Chondrocyte (in vitro differentiated cells): ENCODE data around the gene NEIL3. TPM values are rescaled to one million over a fixed set of nuclear protein-coding genes. Genes with fewer than 3 reads are reported as not detected.

Source experiments
- DNase-seq: peaks from one replicate; pipeline ENCODE4 v3.0.0; 2021; ENCODE audit warnings: mixed read lengths, low spot score
- H3K27ac Mint-ChIP-seq: one replicate; pipeline ENCODE4 v1.8.0; 2021; ENCODE audit warnings: mild to moderate bottlenecking, moderate library complexity, mixed read lengths; ENCODE audit not compliant: unreplicated experiment
- H3K27me3 Mint-ChIP-seq: 2 replicates; pipeline ENCODE4 v1.8.0; 2021; ENCODE audit warnings: low read depth, mixed read lengths
- H3K36me3 Mint-ChIP-seq: 2 replicates; pipeline ENCODE4 v1.8.0; 2021; ENCODE audit warnings: low read depth, mixed read lengths
- H3K4me1 Mint-ChIP-seq: 2 replicates; pipeline ENCODE4 v1.8.0; 2021; ENCODE audit warnings: low read depth, mild to moderate bottlenecking, mixed read lengths
- H3K4me3 Mint-ChIP-seq: one replicate; pipeline ENCODE4 v1.8.0; 2021; ENCODE audit warnings: mild to moderate bottlenecking, moderate library complexity, mixed read lengths; ENCODE audit not compliant: unreplicated experiment
- H3K9me3 Mint-ChIP-seq: 2 replicates; pipeline ENCODE4 v1.8.0; 2021; ENCODE audit warnings: low read depth, mixed read lengths
- CTCF ChIP-seq: fragments of 200-600 bp; sonication (generic); IDR thresholded peaks from 2 replicates; pipeline ENCODE4 v1.5.0; 2021; ENCODE audit warnings: antibody characterized with exemption, mild to moderate bottlenecking, moderate library complexity
- total RNA-seq: library from RNA; stranded (reverse); gene quantifications from 3 replicates; pipeline ENCODE4 v1.2.1, GENCODE V29; 2021

The NEIL3 gene
- total RNA-seq, 1 donor from 2014 or later = 1.5 TPM

GRCh38 chr4:177311589-177311988, 1.9 kb downstream of the NEIL3 start:
- Mint-ChIP-seq H3K9me3 (no peaks in the 10 kb centered on the region), H3K4me1 (peaks cover 12% of the 10 kb centered on the region)
- TF ChIP-seq CTCF = no peak

DNA sequence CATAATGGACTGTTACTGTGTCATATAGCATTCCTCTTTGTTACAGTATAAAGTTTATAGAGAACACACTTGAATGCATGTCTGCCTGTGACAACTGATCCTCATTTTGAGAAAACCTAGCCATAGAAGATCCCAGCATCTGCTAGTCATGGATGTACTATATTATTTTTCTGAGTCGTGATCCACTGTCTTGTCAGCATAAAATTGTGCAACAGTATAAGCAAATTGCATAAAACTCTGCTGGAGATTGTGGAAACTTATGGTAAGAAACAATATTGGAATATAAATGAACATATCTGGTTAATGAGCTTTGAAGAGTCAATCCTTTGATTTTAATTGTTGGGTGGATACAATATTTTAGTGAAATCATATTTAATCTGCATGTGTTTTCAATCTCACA, 3.6 kb downstream of the NEIL3 start:
- H3K9me3 Mint-ChIP-seq = no peaks in the 10 kb centered on the region
- H3K27me3 Mint-ChIP-seq = no peaks in the 10 kb centered on the region
- H3K27ac Mint-ChIP-seq = no peak overlapping the region
- H3K4me3 Mint-ChIP-seq = no peak overlapping the region
- peaks cover 15% of the 10 kb centered on the region for H3K4me1 Mint-ChIP-seq
- H3K36me3 Mint-ChIP-seq = no peaks in the 10 kb centered on the region
- TF ChIP-seq CTCF = no peak
- no peak for DNase-seq

More at GRCh38 chr4:177311589-177311988, 1.9 kb downstream of the NEIL3 start:
- H3K27me3 Mint-ChIP-seq = no peaks in the 10 kb centered on the region
- H3K36me3 Mint-ChIP-seq = no peaks in the 10 kb centered on the region
- H3K27ac Mint-ChIP-seq = no peak overlapping the region
- DNase-seq = no peak
- no peak overlapping the region for H3K4me3 Mint-ChIP-seq

DNA sequence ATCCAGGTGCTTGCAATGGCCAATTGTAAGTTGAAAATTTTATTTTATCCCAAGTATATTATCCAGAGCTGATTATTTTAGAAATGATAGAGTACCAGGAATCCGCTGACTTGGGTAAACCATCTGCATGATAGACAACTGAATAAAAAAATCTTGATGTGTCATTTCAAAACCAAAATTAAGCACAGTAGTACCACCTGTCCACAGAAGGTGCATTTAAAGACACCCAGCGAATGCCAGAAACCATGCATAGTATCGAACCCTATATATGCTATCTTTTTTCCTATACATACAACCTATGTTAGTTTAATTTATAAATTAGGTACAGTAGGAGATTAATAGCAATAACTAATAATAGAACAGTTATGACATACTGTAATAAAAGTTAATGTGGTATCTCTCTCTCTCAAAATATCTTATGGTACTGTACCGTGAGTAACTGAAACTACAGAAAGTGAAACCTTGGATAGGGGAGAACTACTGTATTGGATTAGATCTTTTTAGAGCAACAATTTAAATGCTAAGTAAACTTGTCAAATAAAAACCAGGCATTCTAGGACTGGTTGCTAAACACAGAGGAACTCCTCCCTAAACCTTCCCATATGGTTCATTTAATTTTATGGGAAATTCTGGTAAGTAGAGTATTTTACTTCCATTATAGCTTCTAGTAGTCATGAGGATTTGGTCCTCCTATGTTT, 6.2 kb downstream of the NEIL3 start:
- H3K9me3 Mint-ChIP-seq = no peaks in the 10 kb centered on the region
- DNase-seq = no peak

DNA sequence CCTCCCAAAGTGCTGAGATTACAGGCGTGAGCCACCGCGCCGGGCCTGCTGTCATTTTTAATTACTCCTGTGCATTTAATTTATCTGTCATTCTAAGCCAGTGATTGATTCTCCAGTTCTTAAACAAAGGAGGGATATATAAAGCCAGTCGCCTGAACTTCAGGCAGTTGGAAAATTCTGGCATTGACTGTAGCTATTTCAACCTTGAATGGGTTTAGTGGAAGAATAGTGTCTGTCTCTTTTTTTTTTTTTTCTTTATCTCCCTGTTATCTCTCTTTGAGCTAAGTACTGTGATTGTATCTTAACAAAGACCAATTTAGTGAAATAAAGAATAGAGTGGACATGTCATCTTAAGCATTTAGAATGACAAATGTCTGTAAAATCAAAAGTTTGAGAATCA, 11.0 kb downstream of the NEIL3 start:
- no peak for DNase-seq
- Mint-ChIP-seq H3K9me3 (no peaks in the 10 kb centered on the region), H3K27me3 (no peaks in the 10 kb centered on the region), H3K4me1 (peaks cover 7% of the 10 kb centered on the region), H3K4me3 (no peak overlapping the region), H3K36me3 (no peaks in the 10 kb centered on the region), H3K27ac (no peak overlapping the region)
- no peak for TF ChIP-seq CTCF

More for the DNA sequence above, 6.2 kb downstream of the NEIL3 start:
- no peaks in the 10 kb centered on the region for H3K27me3 Mint-ChIP-seq
- H3K36me3 Mint-ChIP-seq = no peaks in the 10 kb centered on the region
- no peak for TF ChIP-seq CTCF
- no peak overlapping the region for H3K27ac Mint-ChIP-seq
- no peak overlapping the region for H3K4me3 Mint-ChIP-seq
- H3K4me1 Mint-ChIP-seq = peaks cover 7% of the 10 kb centered on the region

DNA sequence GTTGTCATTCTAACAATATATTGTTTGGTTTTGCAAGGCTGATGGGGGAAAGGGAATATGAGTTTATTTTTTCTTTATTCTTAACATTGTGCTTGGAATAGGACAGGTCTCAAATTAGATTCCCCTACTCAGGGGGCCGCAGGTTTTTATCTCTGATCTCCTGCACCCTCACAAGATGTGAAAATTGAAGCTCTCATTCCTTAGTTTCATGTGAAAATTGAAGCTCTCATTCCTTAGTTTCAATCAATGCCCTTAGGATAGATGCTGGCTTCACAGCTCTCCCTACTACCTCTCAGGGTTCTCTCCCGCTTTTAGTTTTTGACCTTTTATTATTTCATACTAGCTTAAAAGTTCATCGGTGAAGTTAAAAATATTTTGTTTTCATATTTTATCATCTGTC, 12.0 kb downstream of the NEIL3 start:
- no peaks in the 10 kb centered on the region for H3K9me3 Mint-ChIP-seq
- no peak for TF ChIP-seq CTCF
- H3K4me1 Mint-ChIP-seq = peaks cover 7% of the 10 kb centered on the region
- no peaks in the 10 kb centered on the region for H3K36me3 Mint-ChIP-seq
- H3K4me3 Mint-ChIP-seq = no peak overlapping the region
- no peak for DNase-seq
- H3K27me3 Mint-ChIP-seq = no peaks in the 10 kb centered on the region
- H3K27ac Mint-ChIP-seq = no peak overlapping the region
